ENCODE data around the gene CD38. TPM values are rescaled to one million over a fixed set of nuclear protein-coding genes. Genes with fewer than 3 reads are reported as not detected.
"Not testable (repeated sequence)": the region's sequence is repeated elsewhere in the genome, so short reads cannot be mapped to it uniquely, and the experiment has no call there.

Gene CD38
- 0.11 TPM for polyA plus RNA-seq (2013, experiment 1 of 2)
- 0.15 TPM for polyA plus RNA-seq (2013, experiment 2 of 2)

DNA sequence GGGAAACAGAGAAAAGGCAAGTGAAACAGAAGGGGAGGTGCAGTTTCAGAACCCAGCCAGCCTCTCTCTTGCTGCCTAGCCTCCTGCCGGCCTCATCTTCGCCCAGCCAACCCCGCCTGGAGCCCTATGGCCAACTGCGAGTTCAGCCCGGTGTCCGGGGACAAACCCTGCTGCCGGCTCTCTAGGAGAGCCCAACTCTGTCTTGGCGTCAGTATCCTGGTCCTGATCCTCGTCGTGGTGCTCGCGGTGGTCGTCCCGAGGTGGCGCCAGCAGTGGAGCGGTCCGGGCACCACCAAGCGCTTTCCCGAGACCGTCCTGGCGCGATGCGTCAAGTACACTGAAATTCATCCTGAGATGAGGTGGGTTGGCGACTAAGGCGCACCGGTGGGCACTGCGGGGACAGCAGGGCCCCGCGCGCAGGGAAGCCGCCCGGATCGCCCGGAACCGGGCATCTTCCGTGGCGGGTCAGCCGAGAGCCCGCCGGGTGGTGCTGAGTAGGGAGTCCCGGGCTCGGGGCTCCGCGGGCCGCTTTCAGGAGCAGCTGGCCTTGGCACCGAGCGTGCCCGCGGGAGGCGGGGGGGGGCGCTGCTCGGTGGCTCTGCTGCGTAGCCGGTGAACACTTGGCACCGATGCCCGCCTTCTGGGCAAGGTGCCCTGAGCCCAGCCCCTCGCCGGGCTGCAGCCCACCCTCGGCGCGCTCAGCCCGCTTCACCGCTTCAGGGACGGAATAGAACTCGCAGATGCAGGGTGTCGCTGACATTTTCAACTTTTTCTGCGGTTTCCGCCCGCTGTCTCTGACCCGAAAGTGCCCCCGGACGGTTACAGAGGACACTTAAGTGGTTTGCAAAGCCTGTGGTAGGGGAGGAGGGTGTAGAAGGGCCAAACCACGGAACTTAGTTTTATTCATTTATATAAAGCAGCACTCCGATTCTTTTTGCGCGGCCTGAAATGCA, at the start of gene CD38:
Gene CD38 (plus strand): TSS at position 40 of the 953 bp plus-strand sequence. CDS start 87 bp downstream, at position 127.
- Histone ChIP-seq H3K27me3 (ENCODE audit: control insufficient read depth in 3 of 3, insufficient read depth in 3 of 3, low read depth in 1 of 3, low read length in 3 of 3) (peaks cover 4 to 79% (median 19%) of the 10 kb centered on the region in 3 experiments), H3K4me1 (ENCODE audit: control insufficient read depth in 2 of 2, insufficient read depth in 1 of 2, low read depth in 1 of 2, low read length in 2 of 2) (peaks cover 0 to 8% of the 10 kb centered on the region in 2 donors), H3K9ac (ENCODE audit: low read depth, low read length, poor library complexity) (peak within 1 kb of the TSS; percentile 86), H3K23ac (ENCODE audit: low read depth, low read length, poor library complexity) (no peak within 1 kb of the TSS), H2BK120ac (ENCODE audit: low read depth, low read length) (no peak within 1 kb of the TSS), H4K8ac (ENCODE audit: low read depth, low read length) (no peak within 1 kb of the TSS), H3K79me1 (ENCODE audit: low read depth, low read length) (peaks cover 1% of the 10 kb centered on the region), H3K18ac (ENCODE audit: low read length) (peak within 1 kb of the TSS; percentile 77), H3K27ac (replicated peaks; ENCODE audit: low read length) (no peak within 1 kb of the TSS), H3K4me3 (ENCODE audit: low read length in 2 of 2) (peak within 1 kb of the TSS; percentile 37 to 77), H2BK5ac (ENCODE audit: low read length) (no peak within 1 kb of the TSS), H2AK5ac (ENCODE audit: low read depth, low read length) (no peak within 1 kb of the TSS), H2BK12ac (ENCODE audit: low read length) (no peak within 1 kb of the TSS), H2BK15ac (ENCODE audit: low read length) (peak within 1 kb of the TSS; percentile 63), H2AFZ (ENCODE audit: low read length) (peak within 1 kb of the TSS; percentile 87), H3K36me3 (replicated peaks in 1 of 2; ENCODE audit: control insufficient read depth in 2 of 2, insufficient read depth in 2 of 2, low read length in 2 of 2) (no peaks in the 10 kb centered on the region), H3K4ac (ENCODE audit: low read length) (no peak within 1 kb of the TSS), H3K14ac (ENCODE audit: low read length) (peak within 1 kb of the TSS; percentile 95), H3K9me3 (replicated peaks in 1 of 2; ENCODE audit: control insufficient read depth in 2 of 2, insufficient read depth in 1 of 2, low read depth in 1 of 2, low read length in 2 of 2) (no peaks in the 10 kb centered on the region), H4K91ac (ENCODE audit: low read depth, low read length, poor library complexity) (no peak within 1 kb of the TSS), H3K4me2 (ENCODE audit: insufficient read depth, low read length, poor library complexity, severe bottlenecking) (peak within 1 kb of the TSS; percentile 99)
- WGBS, 2 donors (ENCODE audit: extremely low coverage in 2 of 2, insufficient read length in 2 of 2, insufficient replicate concordance in 1 of 2): no CpG with 5 or more reads among the region's 76 CpGs
- peak; percentile 11 for DNase-seq (ENCODE audit: low spot score)

DNA sequence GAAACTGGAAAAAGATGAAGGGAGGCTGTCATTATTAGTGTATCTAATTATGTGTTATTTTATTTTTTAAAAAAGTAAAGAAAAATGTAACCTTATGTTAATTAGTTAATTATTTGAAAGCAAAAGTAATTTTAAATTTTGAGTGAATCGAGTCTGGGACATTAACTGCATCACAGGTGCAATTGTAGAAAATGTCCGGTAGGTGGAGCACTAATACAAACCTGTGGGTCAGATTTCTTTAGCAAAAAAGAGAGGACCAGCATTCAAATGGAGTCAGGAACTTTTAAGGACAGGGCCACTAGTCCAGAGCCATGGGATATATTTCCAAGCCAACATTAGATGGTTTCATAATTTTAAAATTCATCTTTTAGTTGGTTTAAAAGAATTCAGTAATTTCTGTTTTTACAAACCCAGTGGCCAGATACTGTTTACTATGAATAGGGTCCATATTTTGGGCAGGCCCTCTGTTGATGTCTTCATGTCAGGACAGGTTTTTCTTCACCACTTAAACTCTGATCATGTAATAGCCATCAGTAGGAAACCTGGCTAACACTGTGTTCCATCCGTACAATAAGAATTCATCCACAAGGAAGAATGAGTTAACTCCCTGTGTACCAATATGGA, 48.1 kb upstream of the CD38 start:
- Histone ChIP-seq H4K8ac (ENCODE audit: low read depth, low read length) (no peak overlapping the region), H3K4ac (ENCODE audit: low read length) (no peak overlapping the region), H3K4me3 (ENCODE audit: low read length in 2 of 2) (no peak overlapping the region), H3K79me1 (ENCODE audit: low read depth, low read length) (no peaks in the 10 kb centered on the region), H2BK12ac (ENCODE audit: low read length) (no peak overlapping the region), H3K27ac (replicated peaks; ENCODE audit: low read length) (no peak overlapping the region), H3K4me1 (ENCODE audit: control insufficient read depth in 2 of 2, insufficient read depth in 1 of 2, low read depth in 1 of 2, low read length in 2 of 2) (no peaks in the 10 kb centered on the region), H3K23ac (ENCODE audit: low read depth, low read length, poor library complexity) (no peak overlapping the region), H2BK15ac (ENCODE audit: low read length) (no peak overlapping the region), H3K14ac (ENCODE audit: low read length) (no peak overlapping the region), H3K4me2 (ENCODE audit: insufficient read depth, low read length, poor library complexity, severe bottlenecking) (no peak overlapping the region), H2AFZ (ENCODE audit: low read length) (peak overlapping the region; percentile 19), H3K36me3 (replicated peaks in 1 of 2; ENCODE audit: control insufficient read depth in 2 of 2, insufficient read depth in 2 of 2, low read length in 2 of 2) (no peaks in the 10 kb centered on the region), H2BK5ac (ENCODE audit: low read length) (no peak overlapping the region), H3K9me3 (replicated peaks in 1 of 2; ENCODE audit: control insufficient read depth in 2 of 2, insufficient read depth in 1 of 2, low read depth in 1 of 2, low read length in 2 of 2) (no peaks in the 10 kb centered on the region), H3K18ac (ENCODE audit: low read length) (no peak overlapping the region), H2BK120ac (ENCODE audit: low read depth, low read length) (no peak overlapping the region), H3K9ac (ENCODE audit: low read depth, low read length, poor library complexity) (no peak overlapping the region), H2AK5ac (ENCODE audit: low read depth, low read length) (no peak overlapping the region), H3K27me3 (ENCODE audit: control insufficient read depth in 3 of 3, insufficient read depth in 3 of 3, low read depth in 1 of 3, low read length in 3 of 3) (no peaks in the 10 kb centered on the region), H4K91ac (ENCODE audit: low read depth, low read length, poor library complexity) (no peak overlapping the region)
- no CpG with 5 or more reads among the region's 3 CpGs for WGBS, 2 donors (ENCODE audit: extremely low coverage in 2 of 2, insufficient read length in 2 of 2, insufficient replicate concordance in 1 of 2)
- peak; percentile 29 for DNase-seq (ENCODE audit: low spot score)

DNA sequence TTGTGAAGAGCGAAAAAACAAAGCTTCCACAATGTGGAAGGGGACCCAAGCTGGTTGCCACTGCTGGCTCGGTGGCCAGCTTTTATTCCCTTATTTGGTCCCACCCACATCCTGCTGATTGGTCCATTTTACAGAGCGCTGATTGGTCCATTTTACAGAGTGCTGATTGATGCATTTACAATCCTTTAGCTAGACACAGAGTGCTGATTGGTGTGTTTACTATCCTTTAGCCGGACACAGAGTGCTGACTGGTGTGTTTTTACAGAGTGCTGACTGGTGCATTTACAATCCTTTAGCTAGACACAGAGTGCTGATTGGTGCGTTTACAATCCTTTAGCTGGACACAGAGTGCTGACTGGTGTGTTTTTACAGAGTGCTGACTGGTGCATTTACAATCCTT, 45.1 kb upstream of the CD38 start:
- not testable (repeated sequence) for H3K4me3 ChIP-seq (ENCODE audit: low read length in 2 of 2); H3K14ac ChIP-seq (ENCODE audit: low read length); H3K23ac ChIP-seq (ENCODE audit: low read depth, low read length, poor library complexity); H4K91ac ChIP-seq (ENCODE audit: low read depth, low read length, poor library complexity); H2BK5ac ChIP-seq (ENCODE audit: low read length); H2AK5ac ChIP-seq (ENCODE audit: low read depth, low read length); H2BK120ac ChIP-seq (ENCODE audit: low read depth, low read length); H3K9ac ChIP-seq (ENCODE audit: low read depth, low read length, poor library complexity); H3K4ac ChIP-seq (ENCODE audit: low read length); H2BK12ac ChIP-seq (ENCODE audit: low read length); H2BK15ac ChIP-seq (ENCODE audit: low read length); H3K18ac ChIP-seq (ENCODE audit: low read length); DNase-seq (ENCODE audit: low spot score); H3K27ac ChIP-seq (replicated peaks; ENCODE audit: low read length); H3K36me3 ChIP-seq (replicated peaks in 1 of 2; ENCODE audit: control insufficient read depth in 2 of 2, insufficient read depth in 2 of 2, low read length in 2 of 2); H3K4me2 ChIP-seq (ENCODE audit: insufficient read depth, low read length, poor library complexity, severe bottlenecking); H4K8ac ChIP-seq (ENCODE audit: low read depth, low read length); H3K79me1 ChIP-seq (ENCODE audit: low read depth, low read length); H3K4me1 ChIP-seq (ENCODE audit: control insufficient read depth in 2 of 2, insufficient read depth in 1 of 2, low read depth in 1 of 2, low read length in 2 of 2); H3K9me3 ChIP-seq (replicated peaks in 1 of 2; ENCODE audit: control insufficient read depth in 2 of 2, insufficient read depth in 1 of 2, low read depth in 1 of 2, low read length in 2 of 2); H3K27me3 ChIP-seq (ENCODE audit: control insufficient read depth in 3 of 3, insufficient read depth in 3 of 3, low read depth in 1 of 3, low read length in 3 of 3); H2AFZ ChIP-seq (ENCODE audit: low read length)
- no CpG with 5 or more reads among the region's 5 CpGs for WGBS, 2 donors (ENCODE audit: extremely low coverage in 2 of 2, insufficient read length in 2 of 2, insufficient replicate concordance in 1 of 2)

DNA sequence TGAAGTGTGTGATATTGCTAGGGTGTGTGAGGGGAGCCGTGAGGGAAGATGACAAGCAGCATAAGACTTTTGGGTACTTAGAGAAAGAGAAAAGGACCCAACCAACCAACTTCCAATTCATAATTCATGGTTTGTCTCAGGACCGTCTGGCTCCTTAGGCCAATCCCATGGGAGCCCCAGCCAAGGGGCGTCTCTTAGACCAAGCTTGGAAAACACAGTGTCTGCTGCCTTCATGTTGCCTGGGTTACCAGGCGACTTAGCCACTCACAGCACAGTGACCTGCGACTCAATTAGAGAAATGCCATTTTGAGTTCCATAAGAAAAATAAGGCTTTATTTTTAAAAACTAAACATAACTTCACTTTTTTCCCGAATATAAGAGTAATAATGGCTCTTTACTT, 42.6 kb upstream of the CD38 start:
- H4K91ac ChIP-seq (ENCODE audit: low read depth, low read length, poor library complexity): no peak overlapping the region
- no peak for DNase-seq (ENCODE audit: low spot score)
- no peak overlapping the region for H2BK12ac ChIP-seq (ENCODE audit: low read length)
- no peak overlapping the region for H3K14ac ChIP-seq (ENCODE audit: low read length)
- H3K4ac ChIP-seq (ENCODE audit: low read length): no peak overlapping the region
- no peak overlapping the region for H2BK5ac ChIP-seq (ENCODE audit: low read length)
- H2BK120ac ChIP-seq (ENCODE audit: low read depth, low read length): no peak overlapping the region
- H3K79me1 ChIP-seq (ENCODE audit: low read depth, low read length): no peaks in the 10 kb centered on the region
- H4K8ac ChIP-seq (ENCODE audit: low read depth, low read length): no peak overlapping the region
- H3K4me3 ChIP-seq (ENCODE audit: low read length in 2 of 2): no peak overlapping the region
- no peak overlapping the region for H3K18ac ChIP-seq (ENCODE audit: low read length)
- WGBS, 2 donors (ENCODE audit: extremely low coverage in 2 of 2, insufficient read length in 2 of 2, insufficient replicate concordance in 1 of 2): no CpG with 5 or more reads among the region's 6 CpGs
- no peak overlapping the region for H3K23ac ChIP-seq (ENCODE audit: low read depth, low read length, poor library complexity)
- H3K4me2 ChIP-seq (ENCODE audit: insufficient read depth, low read length, poor library complexity, severe bottlenecking): no peak overlapping the region
- no peak overlapping the region for H3K27ac ChIP-seq (replicated peaks; ENCODE audit: low read length)
- no peak overlapping the region for H2AK5ac ChIP-seq (ENCODE audit: low read depth, low read length)
- no peaks in the 10 kb centered on the region for H3K27me3 ChIP-seq (ENCODE audit: control insufficient read depth in 3 of 3, insufficient read depth in 3 of 3, low read depth in 1 of 3, low read length in 3 of 3)
- no peak overlapping the region for H3K9ac ChIP-seq (ENCODE audit: low read depth, low read length, poor library complexity)
- H2BK15ac ChIP-seq (ENCODE audit: low read length): no peak overlapping the region
- H3K36me3 ChIP-seq (replicated peaks in 1 of 2; ENCODE audit: control insufficient read depth in 2 of 2, insufficient read depth in 2 of 2, low read length in 2 of 2): no peaks in the 10 kb centered on the region
- no peaks in the 10 kb centered on the region for H3K9me3 ChIP-seq (replicated peaks in 1 of 2; ENCODE audit: control insufficient read depth in 2 of 2, insufficient read depth in 1 of 2, low read depth in 1 of 2, low read length in 2 of 2)
- H3K4me1 ChIP-seq (ENCODE audit: control insufficient read depth in 2 of 2, insufficient read depth in 1 of 2, low read depth in 1 of 2, low read length in 2 of 2): no peaks in the 10 kb centered on the region
- H2AFZ ChIP-seq (ENCODE audit: low read length): no peak overlapping the region
